Measurements from ENCODE around the gene CCDC50. TPM values are rescaled to one million over a fixed set of nuclear protein-coding genes. Genes with fewer than 3 reads are reported as not detected.

CCDC50 gene
- total RNA-seq, 1 donor from 2014 or later = 89.9 TPM

- no peak overlapping the region for H3K4me3 Mint-ChIP-seq (ENCODE audit: unreplicated experiment)
- no peak overlapping the region for H2AFZ ChIP-seq (ENCODE audit: low read depth, low read length)
Measured at GRCh38 chr3:191321019-191321767, 8.0 kb upstream of the CCDC50 start.

GRCh38 chr3:191324936-191325335, 4.3 kb upstream of the CCDC50 start:
- peaks cover 2% of the 10 kb centered on the region for H3K9me3 Mint-ChIP-seq (ENCODE audit: unreplicated experiment)
- H3K4me1 Mint-ChIP-seq (ENCODE audit: low read depth, unreplicated experiment) = peaks cover 15% of the 10 kb centered on the region
- no peak overlapping the region for H3K9ac ChIP-seq (ENCODE audit: low read length)
- no peak for DNase-seq (ENCODE audit: low read depth)
- no peak for FAIRE-seq
- no peaks in the 10 kb centered on the region for H3K36me3 Mint-ChIP-seq (ENCODE audit: low read depth, unreplicated experiment)
- TF ChIP-seq CTCF (IDR thresholded peaks at IDR 0.05; ENCODE audit: insufficient read depth, low read depth, low read length) (no peak), EZH2 (IDR thresholded peaks at IDR 0.05; ENCODE audit: insufficient read depth, low read length) (no peak)
- H2AFZ ChIP-seq (ENCODE audit: low read depth, low read length) = no peak overlapping the region
- H3K27ac ChIP-seq (ENCODE audit: low read depth, low read length) = no peak overlapping the region
- H4K20me1 ChIP-seq (ENCODE audit: insufficient read depth, low read length) = no peaks in the 10 kb centered on the region
- no peak overlapping the region for H3K4me3 Mint-ChIP-seq (ENCODE audit: unreplicated experiment)
- H3K27me3 ChIP-seq (ENCODE audit: insufficient read depth, low read length) = no peaks in the 10 kb centered on the region
- H3K9me3 ChIP-seq (ENCODE audit: insufficient read depth, low read depth, low read length) = no peaks in the 10 kb centered on the region
- peaks cover 7% of the 10 kb centered on the region for H3K4me1 ChIP-seq (ENCODE audit: insufficient read depth, low read length)
- no peak overlapping the region for H3K27ac Mint-ChIP-seq (ENCODE audit: unreplicated experiment)
- H3K4me2 ChIP-seq (ENCODE audit: low read length) = no peak overlapping the region
- no peak overlapping the region for H3K4me3 ChIP-seq (ENCODE audit: insufficient read depth, low read depth, low read length)
- H3K27me3 Mint-ChIP-seq (ENCODE audit: low read depth, unreplicated experiment) = no peaks in the 10 kb centered on the region
- no peaks in the 10 kb centered on the region for H3K36me3 ChIP-seq (ENCODE audit: insufficient read depth, low read length)
- H3K79me2 ChIP-seq (ENCODE audit: insufficient read depth, low read length) = peaks cover 12% of the 10 kb centered on the region

More at GRCh38 chr3:191321019-191321767, 8.0 kb upstream of the CCDC50 start:
- H3K4me1 ChIP-seq (ENCODE audit: insufficient read depth, low read length) = no peaks in the 10 kb centered on the region
- no peak overlapping the region for H3K4me2 ChIP-seq (ENCODE audit: low read length)
- H3K79me2 ChIP-seq (ENCODE audit: insufficient read depth, low read length) = no peaks in the 10 kb centered on the region
- H3K27ac ChIP-seq (ENCODE audit: low read depth, low read length) = no peak overlapping the region
- Mint-ChIP-seq H3K9me3 (ENCODE audit: unreplicated experiment) (peaks cover 3% of the 10 kb centered on the region), H3K4me1 (ENCODE audit: low read depth, unreplicated experiment) (peaks cover 10% of the 10 kb centered on the region), H3K36me3 (ENCODE audit: low read depth, unreplicated experiment) (no peaks in the 10 kb centered on the region), H3K27me3 (ENCODE audit: low read depth, unreplicated experiment) (no peaks in the 10 kb centered on the region), H3K27ac (ENCODE audit: unreplicated experiment) (no peak overlapping the region)
- FAIRE-seq (no peak), DNase-seq (ENCODE audit: low read depth) (no peak)
- H3K4me3 ChIP-seq (ENCODE audit: insufficient read depth, low read depth, low read length) = no peak overlapping the region
- TF ChIP-seq CTCF (IDR thresholded peaks at IDR 0.05; ENCODE audit: insufficient read depth, low read depth, low read length) = no peak
- no peak for TF ChIP-seq EZH2 (IDR thresholded peaks at IDR 0.05; ENCODE audit: insufficient read depth, low read length)
- H4K20me1 ChIP-seq (ENCODE audit: insufficient read depth, low read length) = no peaks in the 10 kb centered on the region
- no peaks in the 10 kb centered on the region for H3K27me3 ChIP-seq (ENCODE audit: insufficient read depth, low read length)
- no peak overlapping the region for H3K9ac ChIP-seq (ENCODE audit: low read length)
- no peaks in the 10 kb centered on the region for H3K9me3 ChIP-seq (ENCODE audit: insufficient read depth, low read depth, low read length)
- no peaks in the 10 kb centered on the region for H3K36me3 ChIP-seq (ENCODE audit: insufficient read depth, low read length)

GRCh38 chr3:191327526-191327925, 1.7 kb upstream of the CCDC50 start:
- no peak overlapping the region for H2AFZ ChIP-seq (ENCODE audit: low read depth, low read length)
- peaks cover 24% of the 10 kb centered on the region for H3K4me1 ChIP-seq (ENCODE audit: insufficient read depth, low read length)
- Mint-ChIP-seq H3K36me3 (ENCODE audit: low read depth, unreplicated experiment) (no peaks in the 10 kb centered on the region), H3K4me3 (ENCODE audit: unreplicated experiment) (no peak overlapping the region), H3K9me3 (ENCODE audit: unreplicated experiment) (peaks cover 2% of the 10 kb centered on the region), H3K27me3 (ENCODE audit: low read depth, unreplicated experiment) (no peaks in the 10 kb centered on the region), H3K4me1 (ENCODE audit: low read depth, unreplicated experiment) (peaks cover 18% of the 10 kb centered on the region), H3K27ac (ENCODE audit: unreplicated experiment) (no peak overlapping the region)
- no peak for DNase-seq (ENCODE audit: low read depth)
- FAIRE-seq = no peak
- H3K27me3 ChIP-seq (ENCODE audit: insufficient read depth, low read length) = no peaks in the 10 kb centered on the region
- no peak overlapping the region for H3K4me2 ChIP-seq (ENCODE audit: low read length)
- TF ChIP-seq CTCF (IDR thresholded peaks at IDR 0.05; ENCODE audit: insufficient read depth, low read depth, low read length) (no peak), EZH2 (IDR thresholded peaks at IDR 0.05; ENCODE audit: insufficient read depth, low read length) (no peak)
- no peak overlapping the region for H3K9ac ChIP-seq (ENCODE audit: low read length)
- no peaks in the 10 kb centered on the region for H3K9me3 ChIP-seq (ENCODE audit: insufficient read depth, low read depth, low read length)
- H3K4me3 ChIP-seq (ENCODE audit: insufficient read depth, low read depth, low read length) = no peak overlapping the region
- no peak overlapping the region for H3K27ac ChIP-seq (ENCODE audit: low read depth, low read length)
- H3K79me2 ChIP-seq (ENCODE audit: insufficient read depth, low read length) = peaks cover 38% of the 10 kb centered on the region
- no peaks in the 10 kb centered on the region for H3K36me3 ChIP-seq (ENCODE audit: insufficient read depth, low read length)
- no peaks in the 10 kb centered on the region for H4K20me1 ChIP-seq (ENCODE audit: insufficient read depth, low read length)
